Measurements from ENCODE around the gene SSTR5. TPM values are rescaled to one million over a fixed set of nuclear protein-coding genes. Genes with fewer than 3 reads are reported as not detected.

The SSTR5 gene
- total and polyA plus RNA-seq, 2 donors, result 0.20 to 0.32 TPM

- DNase-seq (ENCODE audit: extremely low spot score), result no peak
- Histone ChIP-seq H3K36me3 (ENCODE audit: insufficient read depth) (no peaks in the 10 kb centered on the region), H3K27ac (ENCODE audit: low read depth) (no peak overlapping the region), H3K4me1 (ENCODE audit: insufficient read depth) (no peaks in the 10 kb centered on the region), H3K4me3 (ENCODE audit: low read depth, low read length) (no peak overlapping the region)
- WGBS, result 57% methylated on average over 35 of the region's 35 CpGs
These were observed 26.9 kb downstream of the SSTR5 start for GRCh38 chr16:1099189-1100083.

- Histone ChIP-seq H3K4me3 (ENCODE audit: low read depth, low read length) (no peak overlapping the region), H3K4me1 (ENCODE audit: insufficient read depth) (no peaks in the 10 kb centered on the region), H3K27ac (ENCODE audit: low read depth) (no peak overlapping the region), H3K36me3 (ENCODE audit: insufficient read depth) (no peaks in the 10 kb centered on the region)
- DNase-seq (ENCODE audit: extremely low spot score), result no peak
- WGBS, result 63% methylated on average over 20 of the region's 21 CpGs
These were observed 27.7 kb downstream of the SSTR5 start for GRCh38 chr16:1100084-1100800.

DNA sequence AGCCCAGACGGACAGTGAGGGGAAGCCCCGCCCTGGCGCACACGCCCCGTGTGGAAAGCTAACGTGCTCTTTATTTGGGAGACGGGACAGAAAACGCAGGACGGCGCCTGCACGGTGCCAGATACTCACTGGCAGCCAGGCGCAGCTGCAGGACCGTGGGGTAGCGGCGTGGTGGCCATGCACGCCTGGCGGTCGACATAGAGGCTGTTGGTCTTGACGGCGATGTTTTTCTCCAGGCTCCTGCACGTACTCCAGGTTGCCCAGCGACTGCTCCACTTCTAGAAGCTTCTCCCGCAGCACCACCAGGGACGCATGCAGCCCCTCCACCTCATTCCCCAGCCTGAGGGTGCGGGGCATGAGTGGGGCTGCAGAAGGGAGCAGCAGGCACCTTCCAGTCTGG, 28.6 kb downstream of the SSTR5 start:
- H3K36me3 ChIP-seq (ENCODE audit: insufficient read depth), result no peaks in the 10 kb centered on the region
- WGBS, result 53% methylated on average over 25 of the region's 25 CpGs
- H3K4me1 ChIP-seq (ENCODE audit: insufficient read depth), result no peaks in the 10 kb centered on the region
- no peak for DNase-seq (ENCODE audit: extremely low spot score)
- H3K27ac ChIP-seq (ENCODE audit: low read depth), result no peak overlapping the region
- no peak overlapping the region for H3K4me3 ChIP-seq (ENCODE audit: low read depth, low read length)

DNA sequence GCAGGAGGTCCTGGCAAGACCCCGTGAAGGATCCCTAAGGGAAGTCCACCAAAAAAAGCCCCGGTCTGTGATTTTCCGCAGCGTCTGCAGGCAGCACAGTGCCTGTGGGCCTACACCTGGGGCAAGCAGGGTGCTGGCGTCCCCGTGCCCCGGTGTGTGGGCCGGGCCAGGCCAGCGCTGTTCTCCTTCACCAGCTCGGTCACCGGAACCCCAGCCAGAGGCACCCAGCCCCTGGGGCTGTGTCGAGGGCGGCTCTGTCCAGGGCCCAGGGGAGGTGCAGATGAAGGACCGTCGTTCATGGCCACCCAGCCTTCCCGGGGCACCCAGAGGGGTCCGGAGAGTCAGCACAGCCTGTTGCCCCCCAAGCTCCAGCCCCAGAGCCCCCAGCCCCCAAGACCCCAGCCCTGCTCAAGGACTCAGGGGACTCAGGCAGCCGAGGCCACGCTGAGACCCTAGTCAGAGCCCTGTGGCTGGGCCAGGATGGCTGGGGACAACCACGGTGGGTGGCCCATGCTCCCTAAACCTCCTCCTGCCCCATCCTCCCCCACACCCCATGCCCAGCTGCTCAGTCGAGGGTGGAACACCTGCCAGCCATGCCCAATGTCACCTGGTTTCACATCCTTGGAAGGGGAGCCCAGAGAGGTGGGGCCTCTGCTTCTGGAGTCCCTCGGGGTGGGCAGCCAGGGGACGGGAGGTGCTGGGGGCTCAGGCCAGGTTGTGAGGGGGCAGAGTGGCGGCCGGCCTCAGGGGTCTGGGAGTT, 29.2 kb downstream of the SSTR5 start:
- WGBS, result 67% methylated on average over 25 of the region's 25 CpGs
- no peak for DNase-seq (ENCODE audit: extremely low spot score)
- no peak overlapping the region for H3K27ac ChIP-seq (ENCODE audit: low read depth)
- H3K4me1 ChIP-seq (ENCODE audit: insufficient read depth), result no peaks in the 10 kb centered on the region
- H3K36me3 ChIP-seq (ENCODE audit: insufficient read depth), result no peaks in the 10 kb centered on the region
- no peak overlapping the region for H3K4me3 ChIP-seq (ENCODE audit: low read depth, low read length)

- no peak overlapping the region for H3K4me3 ChIP-seq (ENCODE audit: low read depth, low read length)
- 50% methylated on average over 25 of the region's 26 CpGs for WGBS
- H3K27ac ChIP-seq (ENCODE audit: low read depth), result no peak overlapping the region
- H3K4me1 ChIP-seq (ENCODE audit: insufficient read depth), result no peaks in the 10 kb centered on the region
- H3K36me3 ChIP-seq (ENCODE audit: insufficient read depth), result no peaks in the 10 kb centered on the region
- no peak for DNase-seq (ENCODE audit: extremely low spot score)
These were observed 29.8 kb downstream of the SSTR5 start for GRCh38 chr16:1102333-1102700.

- WGBS, result 8% methylated on average over 61 of the region's 61 CpGs
- Histone ChIP-seq H3K4me1 (ENCODE audit: insufficient read depth) (no peaks in the 10 kb centered on the region), H3K4me3 (ENCODE audit: low read depth, low read length) (peak overlapping the region; percentile 0), H3K27ac (ENCODE audit: low read depth) (no peak overlapping the region), H3K36me3 (ENCODE audit: insufficient read depth) (no peaks in the 10 kb centered on the region)
- DNase-seq (ENCODE audit: extremely low spot score), result no peak
These were observed 30.5 kb downstream of the SSTR5 start for GRCh38 chr16:1102921-1103635.

DNA sequence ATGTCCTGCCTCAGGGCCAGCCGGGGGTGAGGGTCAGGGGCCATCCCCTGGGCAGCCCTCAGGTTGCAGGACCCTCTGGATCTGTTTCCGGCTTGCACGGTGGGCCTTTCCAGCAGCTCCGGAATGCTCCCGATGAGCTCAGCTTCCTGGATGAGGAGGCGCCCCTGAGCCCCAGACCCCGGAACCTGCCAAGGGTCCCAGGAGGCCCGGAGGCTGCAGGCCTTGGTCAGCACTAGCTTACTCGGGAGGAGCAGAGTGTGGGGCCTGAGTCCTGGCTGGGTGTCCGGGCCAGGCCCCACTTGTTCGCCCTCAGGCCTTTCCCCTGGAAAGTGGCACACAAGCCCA, 31.1 kb downstream of the SSTR5 start:
- DNase-seq (ENCODE audit: extremely low spot score), result no peak
- Histone ChIP-seq H3K4me3 (ENCODE audit: low read depth, low read length) (no peak overlapping the region), H3K27ac (ENCODE audit: low read depth) (no peak overlapping the region), H3K36me3 (ENCODE audit: insufficient read depth) (no peaks in the 10 kb centered on the region), H3K4me1 (ENCODE audit: insufficient read depth) (no peaks in the 10 kb centered on the region)
- WGBS, result 42% methylated on average over 11 of the region's 11 CpGs

GRCh38 chr16:1105888-1106620, 33.5 kb downstream of the SSTR5 start:
- WGBS, result 29% methylated on average over 26 of the region's 26 CpGs
- Histone ChIP-seq H3K36me3 (ENCODE audit: insufficient read depth) (no peaks in the 10 kb centered on the region), H3K4me3 (ENCODE audit: low read depth, low read length) (no peak overlapping the region), H3K27ac (ENCODE audit: low read depth) (no peak overlapping the region), H3K4me1 (ENCODE audit: insufficient read depth) (no peaks in the 10 kb centered on the region)
- DNase-seq (ENCODE audit: extremely low spot score), result no peak

- H3K4me3 ChIP-seq (ENCODE audit: low read depth, low read length), result no peak overlapping the region
- DNase-seq (ENCODE audit: extremely low spot score), result no peak
- no peaks in the 10 kb centered on the region for H3K36me3 ChIP-seq (ENCODE audit: insufficient read depth)
- H3K4me1 ChIP-seq (ENCODE audit: insufficient read depth), result no peaks in the 10 kb centered on the region
- 78% methylated on average over 16 of the region's 16 CpGs for WGBS
- no peak overlapping the region for H3K27ac ChIP-seq (ENCODE audit: low read depth)
These were observed 34.1 kb downstream of the SSTR5 start for GRCh38 chr16:1106659-1107058.

DNA sequence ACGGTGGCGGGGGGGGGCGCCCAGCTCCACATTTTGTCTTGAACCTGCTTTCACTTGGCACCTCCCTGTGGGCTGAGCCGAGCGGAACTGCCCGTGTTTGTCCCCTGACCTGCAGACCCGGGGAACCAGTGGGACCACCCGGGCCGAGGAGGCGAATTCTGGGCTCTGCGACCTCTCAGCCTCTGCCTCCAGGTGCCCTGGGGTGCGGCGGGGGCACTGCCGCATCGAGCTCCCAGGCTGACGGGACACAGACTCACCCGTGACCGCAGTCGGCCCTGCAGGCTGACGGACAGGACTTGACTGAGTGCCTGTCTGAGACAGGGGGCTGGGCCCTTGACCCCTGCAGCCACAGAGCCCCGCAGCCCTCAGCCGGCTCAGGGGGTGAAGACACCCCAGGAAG, 34.6 kb downstream of the SSTR5 start:
- DNase-seq (ENCODE audit: extremely low spot score), result no peak
- Histone ChIP-seq H3K4me1 (ENCODE audit: insufficient read depth) (no peaks in the 10 kb centered on the region), H3K36me3 (ENCODE audit: insufficient read depth) (no peaks in the 10 kb centered on the region), H3K4me3 (ENCODE audit: low read depth, low read length) (no peak overlapping the region), H3K27ac (ENCODE audit: low read depth) (no peak overlapping the region)
- 77% methylated on average over 22 of the region's 22 CpGs for WGBS

DNA sequence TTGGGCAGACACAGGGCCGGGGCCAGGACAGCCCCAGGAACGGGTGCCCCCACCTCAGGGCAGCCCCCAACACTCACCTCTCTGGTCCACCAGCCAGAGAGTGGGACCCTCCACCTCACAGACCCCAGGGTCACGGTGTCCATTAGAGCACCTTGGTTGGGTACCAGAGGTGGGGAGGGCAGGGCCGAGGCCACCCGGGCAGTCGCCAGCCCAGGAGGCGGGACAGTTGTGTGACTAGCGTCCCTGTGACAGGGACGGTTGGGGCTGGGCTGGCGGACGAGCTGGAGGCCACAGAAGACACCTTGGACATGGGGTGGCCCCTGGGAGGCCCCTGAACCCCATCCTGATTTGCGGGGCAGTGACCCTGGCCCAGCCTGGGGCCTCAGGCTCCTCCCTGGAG, 35.2 kb downstream of the SSTR5 start:
- H3K4me3 ChIP-seq (ENCODE audit: low read depth, low read length), result no peak overlapping the region
- H3K36me3 ChIP-seq (ENCODE audit: insufficient read depth), result no peaks in the 10 kb centered on the region
- no peak for DNase-seq (ENCODE audit: extremely low spot score)
- no peaks in the 10 kb centered on the region for H3K4me1 ChIP-seq (ENCODE audit: insufficient read depth)
- 82% methylated on average over 12 of the region's 12 CpGs for WGBS
- no peak overlapping the region for H3K27ac ChIP-seq (ENCODE audit: low read depth)

DNA sequence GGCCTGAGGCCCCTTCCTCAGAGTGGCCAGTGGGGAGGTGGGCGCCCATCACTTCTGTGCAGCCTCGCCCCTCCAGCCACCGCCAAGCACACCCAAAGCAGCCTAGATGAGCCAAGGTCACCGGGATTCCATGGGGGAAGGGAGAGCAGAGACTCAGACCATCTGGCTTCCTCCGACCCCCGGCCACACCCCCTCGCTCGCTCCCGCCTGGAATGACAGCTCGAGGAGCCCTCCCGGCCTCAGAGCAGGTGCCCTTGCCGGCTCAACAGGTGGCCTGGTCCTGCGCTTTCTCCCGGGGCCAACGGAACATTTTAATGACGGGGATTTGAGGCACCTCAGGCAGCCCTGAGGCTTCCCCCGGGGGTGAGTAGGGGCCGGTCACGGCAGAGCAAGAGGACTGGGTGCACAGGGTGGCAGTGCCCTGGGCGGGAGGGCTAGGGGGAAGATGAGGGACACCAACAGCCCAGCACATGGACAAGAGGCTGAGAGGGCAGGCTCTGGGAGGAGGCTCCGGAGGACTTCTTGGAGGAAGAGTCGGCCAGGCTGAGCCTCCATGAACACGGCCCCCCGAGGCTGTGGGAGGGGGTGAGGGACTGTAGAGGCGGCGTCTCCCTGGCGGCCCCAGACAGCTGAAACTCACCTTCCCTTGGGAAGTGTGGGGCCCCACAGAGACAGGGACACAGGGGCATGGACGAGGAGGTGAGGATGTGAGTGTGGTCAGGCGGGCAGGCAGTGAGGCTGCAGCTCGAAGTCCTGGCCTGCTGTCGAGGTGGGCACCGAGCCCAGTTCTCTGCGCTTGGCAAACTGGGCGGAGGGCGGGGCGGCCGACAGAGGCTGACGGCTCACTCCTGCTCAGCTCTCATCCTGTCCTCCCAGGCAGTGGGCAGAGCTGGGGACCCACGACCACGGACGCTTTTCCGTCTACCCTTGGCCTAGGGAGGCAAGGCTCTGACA, 36.0 kb downstream of the SSTR5 start:
- Histone ChIP-seq H3K4me1 (ENCODE audit: insufficient read depth) (no peaks in the 10 kb centered on the region), H3K27ac (ENCODE audit: low read depth) (no peak overlapping the region), H3K36me3 (ENCODE audit: insufficient read depth) (no peaks in the 10 kb centered on the region), H3K4me3 (ENCODE audit: low read depth, low read length) (no peak overlapping the region)
- 34% methylated on average over 42 of the region's 42 CpGs for WGBS
- no peak for DNase-seq (ENCODE audit: extremely low spot score)
